ENCODE measurements around the gene NTSR1. TPM values are rescaled to one million over a fixed set of nuclear protein-coding genes. Genes with fewer than 3 reads are reported as not detected.

The NTSR1 gene
- total and polyA plus RNA-seq, 2 of the 8 experiments (the other 6 are each of a cell fraction or from before 2014, with no cell fraction given): 0.53 to 0.89 TPM

DNA sequence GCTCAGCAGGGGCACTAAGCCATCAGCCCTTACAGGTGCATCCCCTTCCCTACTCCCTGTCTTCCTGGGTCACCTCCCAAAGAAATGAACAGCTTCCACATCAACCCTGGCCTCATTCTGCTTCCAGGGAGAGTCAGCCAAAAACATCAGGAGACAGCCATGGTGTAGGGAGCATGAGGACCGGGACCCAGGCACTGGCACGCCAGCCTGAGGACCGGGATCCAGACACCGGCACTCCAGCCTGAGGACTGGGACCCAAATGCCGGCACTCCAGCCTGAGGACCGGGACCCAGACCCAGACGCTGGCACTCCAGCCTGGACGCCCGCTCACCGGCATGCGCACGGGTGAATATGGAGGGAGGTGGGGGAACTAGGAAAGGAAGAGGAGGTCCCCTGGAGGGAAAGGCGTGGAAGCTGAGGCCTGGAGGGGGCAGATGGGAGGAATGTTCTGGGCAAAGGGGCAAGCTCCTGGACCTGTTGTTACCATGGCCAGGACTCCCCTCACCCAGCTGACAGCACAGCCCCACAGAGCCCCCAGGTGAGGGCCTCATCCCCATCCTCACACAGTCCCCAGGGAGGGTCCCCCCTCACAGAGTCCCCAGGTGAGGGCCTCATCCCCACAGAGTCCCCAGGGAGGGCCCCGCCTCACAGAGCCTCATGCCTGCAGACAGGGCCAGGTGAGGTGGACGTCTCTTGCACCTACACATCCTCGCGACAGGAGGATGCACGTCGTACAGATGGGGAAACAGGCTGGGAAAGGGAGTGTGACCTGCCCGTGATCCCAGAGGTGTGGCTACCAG, 61.7 kb downstream of the NTSR1 start:
- peaks cover 0 to 10% (median 1%) of the 10 kb centered on the region in 4 experiments; a peak in 3 of 7 replicates for H3K4me1 ChIP-seq (replicated peaks in 1 of 4; ENCODE audit: control insufficient read depth in 3 of 4, insufficient read depth in 4 of 4, low read length in 3 of 4)

More for the DNA sequence above, 61.7 kb downstream of the NTSR1 start:
- no peak overlapping the region for H3K4ac ChIP-seq (replicated peaks; ENCODE audit: insufficient read length, low read depth, low read length)
- H3K23me2 ChIP-seq (ENCODE audit: low read depth, low read length): no peaks in the 10 kb centered on the region
- H3K4me2 ChIP-seq (ENCODE audit: insufficient read depth in 1 of 2, low read depth in 2 of 2, low read length in 2 of 2): no peak overlapping the region
- DNase-seq (ENCODE audit: low read depth in 1 of 2, low spot score in 2 of 2) (no peak), FAIRE-seq (no peak)
- no peak overlapping the region for H2BK120ac ChIP-seq (replicated peaks; ENCODE audit: low read depth, low read length)
- H3K56ac ChIP-seq (replicated peaks; ENCODE audit: insufficient read length, low read depth, low read length): no peak overlapping the region
- H3K27ac ChIP-seq (ENCODE audit: low read depth, low read length): no peak overlapping the region
- H2BK5ac ChIP-seq (ENCODE audit: low read depth, low read length): no peak overlapping the region
- no peak overlapping the region for H3K23ac ChIP-seq (ENCODE audit: insufficient read length)
- H4K8ac ChIP-seq (ENCODE audit: extremely low read depth, insufficient read depth, low read length): no peak overlapping the region; the same call in 1 of the 2 replicates
- H3K79me2 ChIP-seq (ENCODE audit: control insufficient read depth in 1 of 2, insufficient read depth in 2 of 2, low read length in 2 of 2): no peaks in the 10 kb centered on the region
- H2AFZ ChIP-seq (ENCODE audit: low read length): no peak overlapping the region
- no peak overlapping the region for H2BK20ac ChIP-seq (ENCODE audit: low read length)
- H3K79me1 ChIP-seq (ENCODE audit: low read depth, low read length): peaks cover 4% of the 10 kb centered on the region; the same call in 1 of the 2 replicates
- no peak overlapping the region for H4K91ac ChIP-seq (replicated peaks; ENCODE audit: insufficient read length, low read length)
- no peak overlapping the region for H3K4me3 ChIP-seq (ENCODE audit: extremely low read depth in 1 of 4, insufficient read depth in 2 of 4, low read depth in 3 of 4, low read length in 4 of 4)
- no peak overlapping the region for H2BK12ac ChIP-seq (ENCODE audit: low read depth, low read length)
- H2AK5ac ChIP-seq (ENCODE audit: low read depth, low read length): no peak overlapping the region
- H4K5ac ChIP-seq (ENCODE audit: insufficient read length, low read depth, low read length): no peak overlapping the region
- no peak overlapping the region for H3K18ac ChIP-seq (ENCODE audit: extremely low read depth, low read length)
- TF ChIP-seq SIRT6 (IDR thresholded peaks at IDR 0.05; ENCODE audit: low read length) (no peak), RAD21 (IDR thresholded peaks at IDR 0.05 in 1 of 2, conservative IDR thresholded peaks at IDR 0.05 in 1 of 2; ENCODE audit: low read depth in 2 of 2, low read length in 2 of 2) (no peak), RFX5 (IDR thresholded peaks at IDR 0.05; ENCODE audit: borderline replicate concordance, low read depth, low read length) (no peak), TCF12 (IDR thresholded peaks at IDR 0.05; ENCODE audit: low read depth, low read length) (no peak), KDM4A (IDR thresholded peaks at IDR 0.05; ENCODE audit: low read depth, low read length, severe bottlenecking) (no peak), POLR2A (IDR thresholded peaks at IDR 0.05; ENCODE audit: control extremely low read depth in 1 of 2, low read depth in 2 of 2, low read length in 2 of 2) (no peak), HDAC6 (IDR thresholded peaks at IDR 0.05; ENCODE audit: low read depth, low read length) (no peak), SUZ12 (IDR thresholded peaks at IDR 0.05; ENCODE audit: low read length) (no peak), SP4 (IDR thresholded peaks at IDR 0.05; ENCODE audit: low read length) (no peak)
- H4K20me1 ChIP-seq (replicated peaks in 1 of 2; ENCODE audit: control insufficient read depth in 1 of 2, insufficient read depth in 2 of 2, low read length in 2 of 2): peaks cover 0 to 4% of the 10 kb centered on the region in 2 experiments
- peak overlapping the region; percentile 34; the same call in 1 of the 2 replicates for H2BK15ac ChIP-seq (ENCODE audit: low read length)
- no peaks in the 10 kb centered on the region for H3K9me3 ChIP-seq (ENCODE audit: insufficient read depth in 2 of 2, low read depth in 1 of 2, low read length in 1 of 2)
- POLR2A ChIA-PET (ENCODE audit: partially characterized antibody): interaction anchor here (0.6 kb wide), 1 partner anchor 10 kb away, joined by 3 read pairs; no protein-coding TSS in a partner anchor
- no peak overlapping the region for H3K9ac ChIP-seq (replicated peaks in 1 of 4; ENCODE audit: extremely low read depth in 1 of 4, low read depth in 3 of 4, low read length in 3 of 4)
- no peak overlapping the region for H3K14ac ChIP-seq (ENCODE audit: insufficient read length)
- H3K36me3 ChIP-seq (ENCODE audit: control insufficient read depth in 2 of 4, insufficient read depth in 4 of 4, low read length in 3 of 4): no peaks in the 10 kb centered on the region
- CTCF ChIA-PET (ENCODE audit: partially characterized antibody): interaction anchor here (0.9 to 2.6 kb wide), 2 partner anchors 62 to 230 kb away, joined by 3 to 8 read pairs; partner anchors contain the start of gene NTSR1
- no peaks in the 10 kb centered on the region; a peak in 1 of 7 replicates for H3K27me3 ChIP-seq (replicated peaks in 1 of 4; ENCODE audit: control insufficient read depth in 3 of 4, extremely low read depth in 1 of 4, insufficient read depth in 3 of 4, low read length in 3 of 4)
- WGBS, 2 experiments (ENCODE audit: extremely low coverage in 1 of 2, insufficient coverage in 1 of 2, insufficient read length in 1 of 2, insufficient replicate concordance in 2 of 2, low coverage in 1 of 2, low lambda C conversion rate in 2 of 2, missing lambda C conversion rate in 1 of 2): 92% methylated on average over 18 of the region's 20 CpGs; no CpG with 5 or more reads in 1 of the 2 experiments
